Left lung (tissue), 10 donors: Measurements from ENCODE around the gene STAC2. TPM values are rescaled to one million over a fixed set of nuclear protein-coding genes. Genes with fewer than 3 reads are reported as not detected.

Source experiments
- ATAC-seq: fragments of 200-7000 bp; cut with Tn5 transposase; one replicate; pipeline ENCODE4 v1.9.1; 2020; ENCODE audit warnings: moderate library complexity
- DNase-seq, 4 donors: peaks; one replicate each; pipeline ENCODE4 v3.0.0-alpha.2; 2013 to 2020
- H3K27ac ChIP-seq, 2 donors: fragments of 200-600 bp; sonication (generic) in 1 of 2; one replicate each; pipeline versions ENCODE4 v1.5.0 to v1.8.0; 2020 to 2021
- H3K27me3 ChIP-seq, 2 donors: fragments of 200-600 bp; sonication (generic) in 1 of 2; one replicate each; pipeline versions ENCODE4 v1.5.0 to v1.8.0; 2020 to 2021
- H3K36me3 ChIP-seq, 2 donors: fragments of 200-600 bp; sonication (generic) in 1 of 2; one replicate each; pipeline versions ENCODE4 v1.5.0 to v1.8.0; 2020 to 2021
- H3K4me1 ChIP-seq, 2 donors: fragments of 200-600 bp; one replicate each; pipeline ENCODE4 v1.8.0; 2021
- H3K4me3 ChIP-seq, 2 donors: fragments of 200-600 bp; sonication (generic) in 1 of 2; one replicate each; pipeline versions ENCODE4 v1.5.0 to v1.8.0; 2020 to 2021; ENCODE audit warnings: mild to moderate bottlenecking in 1 of 2
- H3K9me3 ChIP-seq, 2 donors: fragments of 200-600 bp; sonication (generic) in 1 of 2; one replicate each; pipeline versions ENCODE4 v1.5.0 to v1.8.0; 2020 to 2021
- CTCF ChIP-seq, 2 donors: fragments of 200-600 bp; sonication (generic) in 1 of 2; IDR thresholded peaks; one replicate each; pipeline versions ENCODE4 v1.5.0 to v1.8.0; 2021; ENCODE audit warnings: antibody characterized with exemption in 2 of 2
- intact Hi-C, 2 donors: fragments of 100-400 bp; cut with DNase I; formaldehyde crosslinking; loops; one replicate each; pipeline versions ENCODE4 v1.11.2 to v1.14.2; 2022
- polyA plus RNA-seq, 6 donors: library from polyadenylated mRNA; unstranded; fragments of 120-200 nt; gene quantifications; one replicate each; pipeline ENCODE4 v1.2.1, GENCODE V29; 2013; ENCODE audit not compliant: insufficient read length in 6 of 6
- total RNA-seq, 2 donors: library from RNA; stranded (reverse); fragmentation: NEBNext Ultra II Directional; extraction: Animal tissue kit (Norgen Biotek cat#: 25700); gene quantifications; one replicate each; pipeline ENCODE4 v1.2.1, GENCODE V29; 2021
- donor health status: DM: no; HTN: yes; CAD: no.
- donor health status: DM: no; HTN: no; CAD: no.

The STAC2 gene
- total and polyA plus RNA-seq, 8 donors, result 0.14 to 0.55 (median 0.23) TPM

GRCh38 chr17:39200957-39201510 lies 24.7 kb downstream of the STAC2 start:
- peaks cover 18 to 63% of the 10 kb centered on the region in 2 donors for H3K4me1 ChIP-seq
- peak overlapping the region; percentile 95 to 97 for H3K27ac ChIP-seq
- no peak for TF ChIP-seq CTCF (IDR thresholded peaks at IDR 0.05)

GRCh38 chr17:39200070-39200879 lies 25.5 kb downstream of the STAC2 start, which contains the start of gene RPL19:
TSS of gene RPL19 (plus strand) at chr17:39200283. CDS start at chr17:39200345, 62 bp downstream.
- peaks cover 4 to 41% of the 10 kb centered on the region in 2 donors for H3K36me3 ChIP-seq
- peak in 3 of 4 donors; percentile 81 to 93 (median 93) for DNase-seq
- H3K4me1 ChIP-seq, result peaks cover 26 to 69% of the 10 kb centered on the region in 2 donors

More at GRCh38 chr17:39200957-39201510, 24.7 kb downstream of the STAC2 start:
- Histone ChIP-seq H3K36me3 (peaks cover 4 to 47% of the 10 kb centered on the region in 2 donors), H3K27me3 (peaks cover 0 to 20% of the 10 kb centered on the region in 2 donors), H3K9me3 (no peaks in the 10 kb centered on the region), H3K4me3 (peak overlapping the region; percentile 93 to 98)
- intact Hi-C loops, result no loop called here
- DNase-seq (no peak), ATAC-seq (no peak)

GRCh38 chr17:39199820-39200069 lies 26.0 kb downstream of the STAC2 start:
- peak overlapping the region; percentile 95 to 97 for H3K27ac ChIP-seq
- peaks cover 28 to 73% of the 10 kb centered on the region in 2 donors for H3K4me1 ChIP-seq
- peaks cover 4 to 36% of the 10 kb centered on the region in 2 donors for H3K36me3 ChIP-seq
- peak; percentile 53 for ATAC-seq
- TF ChIP-seq CTCF (IDR thresholded peaks at IDR 0.05), result no peak
- peak overlapping the region; percentile 18 to 98 for H3K4me3 ChIP-seq
- intact Hi-C loops, result no loop called here
- peaks cover 0 to 23% of the 10 kb centered on the region in 2 donors for H3K27me3 ChIP-seq
- H3K9me3 ChIP-seq, result no peaks in the 10 kb centered on the region
- peak in 2 of 4 donors; percentile 92 to 94 for DNase-seq

More at GRCh38 chr17:39200070-39200879, 25.5 kb downstream of the STAC2 start, which contains the start of gene RPL19:
- H3K27me3 ChIP-seq, result peaks cover 0 to 23% of the 10 kb centered on the region in 2 donors
- no peaks in the 10 kb centered on the region for H3K9me3 ChIP-seq
- TF ChIP-seq CTCF (IDR thresholded peaks at IDR 0.05), result no peak
- H3K27ac ChIP-seq, result peak within 1 kb of the TSS; percentile 95 to 97
- intact Hi-C loops, result no loop called here
- H3K4me3 ChIP-seq, result peak within 1 kb of the TSS; percentile 93 to 98
- ATAC-seq, result peak; percentile 55

GRCh38 chr17:39198186-39198566 lies 27.6 kb downstream of the STAC2 start:
- TF ChIP-seq CTCF (IDR thresholded peaks at IDR 0.05), result no peak
- peaks cover 28 to 79% of the 10 kb centered on the region in 2 donors for H3K4me1 ChIP-seq
- H3K36me3 ChIP-seq, result peaks cover 0 to 30% of the 10 kb centered on the region in 2 donors
- H3K27me3 ChIP-seq, result peaks cover 0 to 23% of the 10 kb centered on the region in 2 donors
- no peak for ATAC-seq
- no peaks in the 10 kb centered on the region for H3K9me3 ChIP-seq
- intact Hi-C loops, result no loop called here
- peak overlapping the region; percentile 66 to 77 for H3K27ac ChIP-seq
- no peak for DNase-seq
- peak overlapping the region in 1 of 2 donors; percentile 58 for H3K4me3 ChIP-seq
